Stimulated activated CD4-positive, alpha-beta T cell treated with anti-CD3 and anti-CD28 coated beads, Interleukin-2, amount 100 ng/mL, for 48 hours (primary cell): ENCODE data around the gene SH3PXD2A.
"Not testable (repeated sequence)": the region's sequence is repeated elsewhere in the genome, so short reads cannot be mapped to it uniquely, and the experiment has no call there.

Experiments
- DNase-seq, 2 donors: peaks; one replicate each; pipeline ENCODE4 v3.0.0-alpha.2; 2020

The SH3PXD2A gene

DNA sequence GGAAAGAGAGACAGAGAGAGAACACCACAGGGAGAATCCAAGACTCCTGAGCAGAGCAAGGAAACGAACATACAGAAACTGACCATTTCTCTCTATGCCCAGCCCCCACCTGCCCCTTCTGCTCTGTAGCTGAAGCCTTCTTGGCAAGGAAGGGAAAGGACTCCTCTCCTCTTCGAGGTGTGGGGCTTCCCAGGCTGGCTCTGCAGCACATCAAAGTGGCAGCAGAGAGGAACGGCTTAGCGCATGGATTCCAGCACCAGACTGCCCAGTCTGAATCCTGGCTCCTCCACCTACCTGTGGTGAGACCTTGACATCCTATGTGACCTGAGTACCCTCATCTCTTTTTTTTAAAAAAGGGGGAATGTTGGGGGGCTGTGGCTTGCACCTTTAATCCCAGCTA is 69.4 kb downstream of the SH3PXD2A start:
- DNase-seq = no peak

DNA sequence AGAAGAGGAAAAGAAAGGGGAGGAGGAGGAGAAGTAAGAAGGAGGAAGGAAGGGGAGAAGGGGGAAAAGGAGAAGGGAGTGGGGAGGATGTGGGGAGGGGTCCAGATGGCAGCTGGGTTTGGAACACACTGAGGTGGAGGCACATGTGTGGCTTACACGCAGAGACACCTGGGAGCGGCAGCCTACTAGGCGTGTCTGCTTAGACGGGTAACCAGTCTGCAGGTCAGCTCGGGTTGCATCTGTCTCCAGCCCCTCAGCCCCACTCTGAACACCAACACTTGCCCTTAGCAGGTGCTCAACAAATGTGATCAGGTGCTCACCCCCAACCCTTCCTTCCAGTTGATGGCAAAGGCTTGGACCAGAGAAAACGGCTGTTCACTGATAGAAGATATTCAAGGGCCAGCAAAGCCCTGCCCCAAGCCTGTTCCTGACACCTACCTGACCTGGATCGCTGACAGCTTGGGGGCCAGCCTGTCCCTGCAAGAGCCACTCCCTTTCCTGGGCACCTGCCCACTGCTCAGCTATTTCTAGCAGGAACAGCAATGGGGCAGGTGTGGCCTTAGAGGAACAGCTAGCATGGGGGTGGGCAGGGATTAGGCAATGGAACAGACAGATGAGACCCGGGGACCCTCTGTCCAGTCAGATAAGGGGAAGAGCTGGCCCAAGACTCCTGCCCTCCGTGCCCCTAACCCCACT is 70.5 kb downstream of the SH3PXD2A start:
- no peak for DNase-seq

DNA sequence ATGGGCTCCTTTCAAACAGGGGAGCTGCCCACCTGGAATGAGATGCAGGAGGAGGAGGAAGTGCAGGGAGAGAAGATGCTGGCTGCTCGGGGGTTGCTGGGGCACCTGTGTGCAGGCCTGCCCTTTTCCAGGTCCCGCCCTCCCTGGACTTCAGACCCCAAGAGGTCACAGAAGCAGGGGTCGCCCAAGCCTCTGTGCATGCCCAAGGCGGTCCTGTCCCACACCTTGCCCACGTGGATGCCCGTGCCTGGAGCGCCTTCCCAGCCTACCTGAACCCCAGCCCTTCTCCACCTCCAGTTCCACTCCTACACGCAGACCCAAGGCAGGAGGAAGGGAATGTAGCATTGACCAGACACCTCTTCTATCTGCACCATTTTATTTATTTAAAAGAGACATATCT is 71.3 kb downstream of the SH3PXD2A start:
- no peak for DNase-seq

DNA sequence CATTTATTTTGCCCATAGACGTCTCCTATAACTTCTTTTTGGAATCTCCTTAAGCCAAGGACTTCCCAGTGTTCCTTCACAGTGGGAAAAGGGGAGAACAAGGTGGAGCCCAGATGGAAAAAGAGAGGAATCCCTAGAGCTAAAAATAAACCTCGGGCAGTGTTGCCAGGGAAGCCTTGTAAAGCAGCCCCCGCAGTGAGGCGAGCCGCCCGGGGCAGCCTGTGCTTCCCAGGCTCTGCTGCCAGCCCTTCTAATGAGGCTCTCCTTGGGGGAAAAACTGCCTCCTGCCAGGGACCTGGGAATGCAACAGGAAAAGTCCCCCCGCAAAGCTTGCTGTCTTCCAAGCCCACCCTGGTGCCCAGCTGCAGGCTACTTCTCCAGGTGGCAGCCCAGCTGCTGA is 71.7 kb downstream of the SH3PXD2A start:
- no peak for DNase-seq

DNA sequence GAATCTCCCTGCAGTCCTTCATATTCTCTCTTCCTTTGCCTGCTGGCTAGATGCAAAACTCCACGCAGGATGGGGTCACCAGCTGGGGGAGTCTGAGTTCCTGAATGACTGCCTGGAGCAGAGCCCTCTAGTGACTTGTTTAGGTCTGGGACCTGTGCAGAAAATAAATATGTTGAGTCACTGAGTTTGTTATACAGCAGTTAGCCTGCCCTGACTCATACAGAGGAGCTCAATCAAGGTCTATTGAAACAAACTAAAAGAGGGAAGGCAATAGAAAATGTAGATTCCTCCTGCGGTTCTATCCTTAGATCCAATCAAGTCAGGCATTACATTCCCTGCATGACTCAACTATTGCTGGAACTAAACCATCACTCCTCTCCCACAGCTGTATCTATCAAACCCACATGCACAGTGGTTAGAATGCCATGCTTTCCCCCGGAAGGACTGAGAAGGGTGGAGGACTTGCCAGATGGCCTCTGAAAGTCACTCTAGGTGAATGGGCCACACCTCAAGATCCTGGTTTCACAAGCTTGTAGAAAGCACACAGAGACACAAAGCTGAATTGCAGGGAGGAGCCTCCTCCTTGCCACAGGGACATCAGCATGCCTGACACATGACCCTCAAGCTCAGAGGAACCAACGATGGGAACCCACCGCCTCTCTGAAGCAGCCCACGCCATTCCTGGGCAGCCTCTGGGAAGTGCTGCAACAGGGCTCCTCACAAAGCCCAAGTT is 73.9 kb downstream of the SH3PXD2A start:
- no peak for DNase-seq

DNA sequence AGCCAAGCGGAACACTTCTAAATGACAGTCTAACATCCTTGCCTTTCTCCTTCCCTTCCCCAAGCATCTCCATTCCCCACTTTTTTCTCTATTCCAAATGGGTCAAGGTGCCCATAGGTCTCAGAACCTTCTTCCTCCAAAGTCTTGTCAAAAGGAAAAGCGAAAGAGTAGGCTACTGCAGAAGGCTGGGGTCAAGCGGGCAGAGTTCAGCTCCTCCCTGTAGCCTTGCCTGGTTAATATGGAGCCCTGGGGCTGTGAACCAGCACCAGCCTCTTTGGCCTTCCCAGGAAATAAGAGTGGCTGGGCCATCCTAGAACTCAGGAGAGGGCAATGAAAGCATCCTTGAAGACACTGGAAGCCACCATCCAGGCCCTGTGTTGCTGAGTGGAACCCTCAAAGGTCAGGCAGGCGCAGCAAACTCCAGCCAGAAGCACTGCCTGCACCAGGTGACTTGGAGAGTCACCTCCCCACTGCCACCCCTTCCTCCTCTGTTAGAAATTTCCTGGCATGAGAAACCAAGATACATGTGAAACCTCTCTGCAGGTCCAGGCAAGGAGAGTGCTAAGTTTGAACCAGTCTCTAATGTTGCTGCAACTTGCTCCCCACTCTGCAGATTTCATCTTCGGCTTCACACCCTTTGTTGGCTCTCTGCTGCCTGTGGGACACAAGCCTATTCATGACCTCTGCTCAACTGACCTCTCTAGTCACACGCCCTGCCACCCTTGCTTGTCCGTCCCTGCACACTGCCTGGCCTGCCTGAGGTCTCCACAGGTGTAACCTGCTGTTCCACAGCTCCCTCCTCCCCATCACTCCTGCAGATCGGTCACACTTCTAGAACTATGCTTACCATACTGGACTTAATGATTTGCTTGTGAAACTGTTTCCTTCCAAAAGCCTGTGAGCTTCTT is 74.9 kb downstream of the SH3PXD2A start:
- no peak for DNase-seq

DNA sequence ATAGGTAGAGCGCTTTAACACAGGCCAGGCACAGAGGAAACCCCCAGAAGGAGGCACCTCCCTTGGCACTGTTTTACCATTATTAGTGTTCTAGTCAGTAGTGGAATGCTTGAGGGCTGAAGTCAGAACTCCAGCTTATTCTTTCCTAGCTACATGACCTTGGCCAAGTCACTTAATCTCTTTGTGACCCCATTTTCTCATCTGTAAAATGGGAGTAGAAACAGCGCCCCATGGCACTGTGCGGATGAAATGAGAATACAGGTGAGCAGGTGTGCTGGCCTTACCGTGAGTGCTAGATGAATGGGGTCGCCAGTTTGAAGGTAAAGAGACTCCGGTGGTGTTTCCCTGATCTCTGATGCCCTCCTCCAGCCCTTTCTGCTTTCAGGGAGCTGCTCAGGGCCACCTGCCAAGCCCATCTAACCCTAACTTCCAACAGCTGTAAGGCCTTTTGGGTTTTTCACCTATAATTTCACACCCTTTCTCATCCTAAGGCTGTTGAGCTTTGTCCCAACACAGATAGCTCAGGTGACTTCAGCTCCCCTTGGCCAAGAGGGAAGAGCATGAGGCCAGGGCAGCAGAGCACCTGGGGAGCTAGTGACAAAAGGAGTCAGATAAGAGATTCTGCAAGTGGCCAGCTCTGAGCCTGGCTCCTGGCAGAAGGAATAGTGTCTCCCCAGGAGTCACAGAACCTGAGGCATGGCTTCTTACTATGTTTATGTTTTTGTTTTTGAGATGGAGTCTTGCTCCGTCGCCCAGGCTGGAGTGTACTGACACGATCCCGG is 76.8 kb downstream of the SH3PXD2A start:
- DNase-seq = no peak

DNA sequence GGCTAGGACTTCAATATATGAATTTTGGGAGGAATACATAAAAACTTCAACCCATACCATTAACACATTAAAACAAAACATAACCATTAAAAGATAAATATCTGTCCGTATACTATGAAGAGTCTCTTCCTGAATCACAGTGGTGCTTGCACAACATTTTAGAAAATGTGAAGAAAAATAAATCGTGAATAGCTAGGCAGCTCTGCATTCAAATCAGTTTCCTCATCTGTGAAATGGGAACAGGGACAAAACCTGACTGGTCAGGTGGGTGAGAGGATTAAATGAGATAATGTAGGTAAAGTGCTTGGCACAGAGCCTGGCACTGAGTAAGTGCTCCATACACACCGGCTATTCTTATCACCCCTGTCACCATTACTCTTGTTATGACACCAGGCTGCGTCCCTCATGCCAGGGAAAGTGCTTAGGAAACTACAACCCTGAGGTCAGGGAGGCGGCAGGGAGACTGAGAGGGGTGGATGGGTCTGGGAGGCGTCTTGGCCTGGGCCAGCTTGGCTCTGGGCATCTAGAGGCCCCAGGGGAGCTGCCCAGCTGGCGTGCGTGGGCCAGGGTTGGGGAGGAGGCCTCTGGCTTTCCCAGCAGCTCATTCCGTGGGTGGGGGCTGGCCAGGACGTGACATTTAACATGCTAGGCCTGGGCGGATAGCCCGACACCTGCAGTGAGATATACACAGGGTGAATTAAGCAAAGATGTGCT is 78.3 kb downstream of the SH3PXD2A start:
- DNase-seq = no peak

DNA sequence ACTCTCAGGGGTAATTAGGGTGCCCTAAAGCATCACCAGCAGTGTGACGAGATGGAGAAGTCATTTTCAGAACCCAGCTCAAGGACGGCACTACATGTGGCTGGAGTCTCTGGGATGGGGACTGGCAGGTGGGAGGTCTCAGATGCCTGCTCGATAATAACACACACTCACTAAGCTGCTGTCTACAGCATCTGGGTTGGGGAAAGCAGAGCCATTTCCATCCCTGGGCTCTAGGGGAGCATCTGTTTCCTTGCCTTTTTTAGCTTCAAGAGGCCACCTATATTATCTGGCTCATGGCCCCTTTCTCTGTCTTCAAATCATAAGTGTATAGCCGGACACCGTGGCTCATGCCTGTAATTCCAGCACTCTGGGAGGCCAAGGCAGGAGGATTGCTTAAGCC is 79.6 kb downstream of the SH3PXD2A start:
- no peak for DNase-seq

DNA sequence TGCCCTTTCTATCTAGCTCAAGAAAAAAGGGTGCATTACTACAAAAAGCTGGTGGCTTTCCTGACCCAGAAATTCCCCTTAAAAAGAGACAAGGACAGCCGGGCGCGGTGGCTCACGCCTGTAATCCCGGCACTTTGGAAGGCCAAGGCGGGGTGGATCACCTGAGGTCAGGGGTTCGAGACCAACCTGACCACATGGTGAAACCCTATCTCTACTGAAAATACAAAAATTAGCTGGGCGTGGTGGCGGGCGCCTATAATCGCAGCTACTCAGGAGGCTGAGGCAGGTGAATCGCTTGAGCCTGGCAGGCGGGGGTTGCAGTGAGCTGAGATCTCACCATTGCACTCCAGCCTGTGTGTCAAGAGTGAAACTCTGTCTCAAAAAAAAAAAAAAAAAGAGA is 82.5 kb downstream of the SH3PXD2A start:
- not testable (repeated sequence) for DNase-seq

DNA sequence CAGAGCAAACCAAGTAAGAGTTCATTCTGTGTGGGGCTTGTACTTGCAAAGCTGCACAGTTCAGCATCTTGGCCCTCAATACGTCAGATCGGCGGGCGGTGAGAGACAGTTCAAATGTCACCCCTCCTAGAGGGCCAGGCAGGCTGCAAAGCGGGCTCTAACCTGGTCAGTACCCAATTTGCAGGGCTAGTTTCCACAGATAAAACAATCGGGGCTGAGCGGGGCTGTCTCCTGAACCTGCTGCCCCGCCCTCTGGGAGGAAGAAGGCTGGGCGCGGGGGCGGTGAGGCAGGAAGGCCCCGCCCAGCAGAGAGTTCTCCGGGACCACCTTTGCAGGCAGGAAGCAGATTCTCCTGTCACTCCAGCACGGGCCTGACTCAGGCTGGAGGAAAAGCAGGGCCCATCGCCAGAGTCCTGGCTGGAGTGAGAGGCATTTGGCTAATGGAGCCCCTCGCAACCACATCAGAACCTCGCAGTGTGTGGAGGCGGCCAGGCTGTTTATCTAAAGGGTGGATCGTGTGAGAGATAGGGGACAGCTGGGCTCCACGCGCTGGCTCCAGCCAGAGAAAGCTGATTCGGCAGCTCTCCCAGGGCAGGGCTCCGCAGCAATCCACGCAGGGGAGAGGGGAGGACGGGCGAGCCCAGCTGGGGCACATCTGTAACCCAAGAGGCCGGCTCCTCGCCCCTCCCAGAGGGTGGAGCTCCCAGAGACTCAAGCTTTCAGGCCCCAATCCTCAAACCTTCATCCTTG is 83.1 kb downstream of the SH3PXD2A start:
- peak; percentile 43 to 44 for DNase-seq

DNA sequence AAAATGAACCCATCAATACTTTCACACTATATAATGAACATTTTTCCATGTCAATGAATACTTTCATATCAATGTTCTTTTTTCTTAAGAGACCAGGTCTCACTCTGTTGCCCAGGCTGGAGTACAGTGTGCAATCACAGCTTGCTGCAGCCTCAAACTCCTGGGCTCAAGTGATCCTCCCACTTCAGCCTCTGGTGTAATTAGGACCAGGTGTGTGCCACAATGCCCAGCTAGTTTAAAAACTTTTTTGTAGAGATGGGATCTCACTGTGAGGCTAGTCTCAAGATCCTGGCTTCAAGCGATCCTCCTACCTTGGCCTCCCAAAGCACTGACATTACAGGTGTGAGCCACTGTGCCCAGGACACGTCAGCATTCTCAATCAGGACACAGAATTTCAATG is 85.2 kb downstream of the SH3PXD2A start:
- no peak for DNase-seq

DNA sequence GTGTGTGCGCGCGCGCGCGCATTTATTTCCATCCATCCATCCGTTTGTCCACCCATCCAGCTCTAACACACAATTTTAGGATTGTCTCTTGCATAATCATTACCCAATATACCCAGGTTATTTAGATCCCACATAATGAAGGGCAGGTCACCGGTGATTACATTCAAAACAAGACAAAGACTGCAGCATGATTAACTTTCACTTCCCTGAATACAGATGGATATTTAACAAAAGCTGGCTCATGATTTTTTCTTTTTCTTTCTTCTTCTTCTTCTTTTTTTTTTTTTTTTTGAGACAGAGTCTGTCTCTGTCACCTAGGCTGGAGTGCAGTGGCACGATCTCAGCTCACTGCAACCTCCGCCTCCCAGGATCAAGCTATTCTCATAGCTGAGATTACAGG is 86.2 kb downstream of the SH3PXD2A start:
- no peak for DNase-seq

DNA sequence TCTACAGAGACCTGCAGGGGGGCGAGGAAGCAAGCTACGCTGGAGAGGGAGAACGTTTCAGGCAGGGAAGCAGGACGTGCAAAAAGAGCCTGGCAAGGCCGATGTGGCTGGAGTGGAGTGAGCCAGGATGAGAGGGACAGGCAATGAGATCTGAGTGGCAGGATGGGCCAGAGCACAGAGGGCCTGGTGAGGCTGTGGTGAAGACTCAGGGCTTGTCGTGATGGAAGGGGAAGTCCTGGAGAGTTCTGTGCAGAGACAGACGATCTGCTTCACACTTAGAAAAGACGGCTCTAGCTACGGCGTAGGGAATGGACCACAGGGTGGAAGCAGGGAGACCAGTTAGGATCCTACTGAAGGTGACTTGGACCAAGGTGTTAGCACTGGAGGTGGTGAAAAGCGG is 87.0 kb downstream of the SH3PXD2A start:
- no peak for DNase-seq

DNA sequence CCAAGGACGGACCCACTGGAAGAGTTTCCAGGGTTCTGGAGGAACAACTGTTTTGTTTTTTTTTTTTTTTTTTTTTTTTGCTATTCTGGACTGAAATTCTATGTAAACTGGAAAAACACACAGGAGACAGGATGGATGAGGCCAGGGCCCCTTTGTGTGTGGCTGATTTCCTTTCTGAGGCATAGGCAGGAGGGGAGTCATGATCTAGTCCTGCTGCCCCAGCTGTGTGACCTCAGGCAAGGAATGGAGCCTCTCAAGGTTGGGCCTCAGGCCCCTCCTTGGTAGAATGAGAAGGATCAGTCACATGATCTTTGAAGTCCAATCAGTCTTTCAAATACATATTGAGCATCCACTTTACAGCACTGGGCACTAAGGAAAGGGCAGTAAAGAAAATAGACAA is 87.6 kb downstream of the SH3PXD2A start:
- no peak for DNase-seq

DNA sequence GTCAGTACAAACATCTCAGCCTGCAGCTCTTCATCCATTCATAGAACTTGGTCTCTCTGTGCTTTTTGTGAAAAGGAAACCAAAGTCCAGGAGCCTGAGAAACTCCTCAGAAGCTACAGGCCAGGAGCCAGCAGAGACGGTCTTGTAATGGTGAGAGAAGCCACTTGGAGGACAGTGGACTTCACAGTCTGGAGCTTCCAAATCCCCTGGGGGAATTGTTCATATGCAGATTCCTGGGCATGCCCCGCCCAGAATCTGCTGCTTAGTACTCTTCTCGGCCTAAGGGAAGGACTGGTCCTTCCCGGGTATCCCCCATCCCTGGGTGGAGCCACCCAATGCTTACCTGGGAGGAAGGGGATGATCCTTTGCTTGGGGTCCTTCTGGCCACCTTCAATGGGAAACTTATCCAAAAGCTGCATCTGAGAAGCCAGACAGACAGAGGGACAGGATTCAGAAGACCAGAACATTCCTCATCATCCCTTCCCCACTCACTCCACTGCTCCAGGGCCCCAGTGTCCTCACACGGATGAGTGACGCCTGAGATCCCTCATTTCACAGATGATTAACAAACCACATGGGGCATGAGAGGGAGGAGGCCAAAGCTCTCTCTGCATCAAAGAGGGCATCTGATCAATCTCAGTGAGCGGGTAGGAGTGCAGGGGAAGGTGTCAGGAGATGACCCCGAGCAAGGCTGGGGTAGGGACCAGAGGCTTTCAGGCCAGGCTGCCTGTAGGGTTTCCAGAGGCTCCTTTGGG is 88.4 kb downstream of the SH3PXD2A start:
- no peak for DNase-seq

DNA sequence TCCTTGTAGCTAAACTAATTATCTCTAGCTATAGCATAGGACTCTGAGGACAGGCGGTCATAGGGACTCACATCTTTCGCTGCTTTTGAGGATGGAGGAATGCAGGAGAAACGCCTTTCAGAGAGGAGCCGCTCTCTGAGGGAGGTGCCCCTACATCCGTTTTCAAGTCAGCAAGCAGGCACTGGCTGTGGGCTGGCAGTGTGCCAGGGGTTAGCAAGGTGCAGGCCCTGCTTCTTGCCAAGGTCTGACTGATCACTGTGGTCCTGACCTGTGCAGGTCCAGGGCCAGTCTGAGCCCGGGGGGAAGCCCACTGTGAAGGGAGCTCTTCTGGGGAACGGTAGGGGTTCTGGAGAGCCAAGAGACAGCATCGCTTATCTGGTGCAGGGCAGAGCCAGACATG is 89.4 kb downstream of the SH3PXD2A start:
- peak; percentile 59 to 62 for DNase-seq

DNA sequence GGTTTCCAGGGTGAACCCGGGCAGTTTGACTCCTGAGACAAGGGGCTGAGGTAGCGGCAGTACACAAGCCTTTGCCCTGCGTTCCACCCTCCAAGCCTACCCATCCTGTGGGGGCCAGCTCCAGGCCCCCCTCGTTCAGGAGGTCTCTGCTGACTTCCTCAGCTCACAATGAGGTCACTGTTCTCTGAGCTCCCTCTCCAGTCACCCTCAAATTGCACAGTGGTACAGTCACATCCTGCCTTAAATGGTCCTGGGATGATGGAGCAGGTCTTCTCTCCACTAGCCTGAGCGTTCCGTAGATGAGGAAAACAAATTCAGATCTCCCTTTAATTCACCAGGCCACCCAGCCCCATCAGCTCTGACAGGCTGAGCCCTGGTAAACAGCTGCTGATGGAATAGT is 90.2 kb downstream of the SH3PXD2A start:
- no peak for DNase-seq

DNA sequence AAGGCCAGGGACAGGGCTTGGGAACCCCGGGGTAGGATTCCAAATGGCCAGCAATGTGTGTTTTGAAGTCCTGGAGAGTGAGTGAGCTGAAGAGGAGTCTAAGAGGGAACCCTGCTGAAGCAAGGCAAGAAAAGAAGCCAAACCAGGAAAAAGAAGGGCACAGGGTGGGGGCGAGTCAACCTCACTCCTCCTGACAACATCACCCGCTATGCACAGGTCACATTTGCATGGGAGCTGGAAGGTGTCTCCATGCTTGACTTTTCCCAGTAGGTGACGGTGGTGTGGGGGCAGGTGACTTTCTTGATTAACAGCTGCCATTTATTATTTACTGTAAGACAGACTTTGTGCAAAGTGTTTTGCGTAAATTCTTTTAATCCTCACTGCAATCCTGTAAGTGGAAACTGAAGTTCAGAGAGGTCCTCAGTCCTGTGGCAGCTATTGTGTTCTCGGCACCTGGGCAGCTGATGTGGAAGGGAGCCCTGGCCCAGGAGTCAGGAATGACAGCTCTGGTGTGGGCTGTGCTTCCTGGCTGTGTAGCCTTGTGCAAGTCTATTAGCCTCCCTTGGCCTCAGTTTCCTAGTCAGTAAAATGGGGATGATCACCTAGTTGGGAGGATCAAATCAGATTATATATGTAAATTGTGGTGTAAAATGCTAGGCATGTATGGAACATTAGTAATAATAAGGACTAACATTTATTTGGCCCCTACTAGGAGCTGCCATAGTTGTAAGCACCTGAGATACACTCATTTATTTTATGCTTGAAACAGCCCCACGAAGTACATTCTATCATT is 90.9 kb downstream of the SH3PXD2A start:
- no peak for DNase-seq
